ENCODE measurements around the gene MAML2. TPM values are rescaled to one million over a fixed set of nuclear protein-coding genes. Genes with fewer than 3 reads are reported as not detected.

MAML2 gene
- polyA plus RNA-seq, 3 donors, result 0.57 to 7.6 (median 1.2) TPM

GRCh38 chr11:96284917-96285316, 58.1 kb downstream of the MAML2 start:
- TF ChIP-seq CTCF (IDR thresholded peaks at IDR 0.05), result no peak
- intact Hi-C loops (cut with micrococcal nuclease), result no loop called here
- 100% methylated on average over 1 of the region's 3 CpGs for WGBS (ENCODE audit: insufficient coverage)
- Mint-ChIP-seq H3K27ac (no peak overlapping the region), H3K27me3 (ENCODE audit: low read depth in 3 of 3) (no peaks in the 10 kb centered on the region), H3K4me1 (peaks cover 20% of the 10 kb centered on the region), H3K9me3 (peaks cover 0 to 5% (median 4%) of the 10 kb centered on the region in 7 donors), H3K4me3 (no peak overlapping the region), H3K36me3 (peaks cover 12 to 14% of the 10 kb centered on the region in 2 donors)
- Histone ChIP-seq H3K9me3 (replicated peaks in 1 of 2; ENCODE audit: control insufficient read depth in 1 of 2, insufficient read depth in 1 of 2, low read length in 2 of 2) (no peaks in the 10 kb centered on the region), H2AFZ (ENCODE audit: insufficient read depth, low read depth, low read length, poor library complexity, severe bottlenecking) (no peak overlapping the region), H3K36me3 (replicated peaks in 1 of 2; ENCODE audit: control insufficient read depth in 1 of 2, insufficient read depth in 2 of 2, low read length in 2 of 2) (no peaks in the 10 kb centered on the region), H4K20me1 (ENCODE audit: insufficient read depth, low read length) (peaks cover 7% of the 10 kb centered on the region), H3K4me3 (replicated peaks in 1 of 3; ENCODE audit: low read depth in 2 of 3, low read length in 3 of 3) (no peak overlapping the region), H3K9ac (ENCODE audit: insufficient read depth, low read length, poor library complexity, severe bottlenecking) (no peak overlapping the region), H3K4me1 (ENCODE audit: control insufficient read depth in 1 of 2, insufficient read depth in 2 of 2, low read length in 2 of 2) (peaks cover 4 to 10% of the 10 kb centered on the region in 2 donors), H3K4me2 (replicated peaks; ENCODE audit: extremely low read depth, low read length, poor library complexity, severe bottlenecking) (no peak overlapping the region), H3K27ac (ENCODE audit: low read depth in 1 of 2, low read length in 2 of 2) (no peak overlapping the region), H3K27me3 (ENCODE audit: control insufficient read depth in 2 of 2, insufficient read depth in 2 of 2, low read length in 2 of 2) (no peaks in the 10 kb centered on the region), H3K79me2 (ENCODE audit: insufficient read depth, low read length) (no peaks in the 10 kb centered on the region)
- no peak for DNase-seq

GRCh38 chr11:96284401-96284800, 58.6 kb downstream of the MAML2 start:
- Mint-ChIP-seq H3K36me3 (peaks cover 12 to 14% of the 10 kb centered on the region in 2 donors), H3K9me3 (peaks cover 0 to 5% (median 4%) of the 10 kb centered on the region in 7 donors), H3K27ac (no peak overlapping the region), H3K4me1 (peaks cover 23% of the 10 kb centered on the region), H3K4me3 (no peak overlapping the region), H3K27me3 (ENCODE audit: low read depth in 3 of 3) (no peaks in the 10 kb centered on the region)
- Histone ChIP-seq H3K4me1 (ENCODE audit: control insufficient read depth in 1 of 2, insufficient read depth in 2 of 2, low read length in 2 of 2) (peaks cover 4 to 10% of the 10 kb centered on the region in 2 donors), H3K9me3 (replicated peaks in 1 of 2; ENCODE audit: control insufficient read depth in 1 of 2, insufficient read depth in 1 of 2, low read length in 2 of 2) (no peaks in the 10 kb centered on the region), H3K79me2 (ENCODE audit: insufficient read depth, low read length) (no peaks in the 10 kb centered on the region), H3K4me3 (replicated peaks in 1 of 3; ENCODE audit: low read depth in 2 of 3, low read length in 3 of 3) (no peak overlapping the region), H3K4me2 (replicated peaks; ENCODE audit: extremely low read depth, low read length, poor library complexity, severe bottlenecking) (no peak overlapping the region), H3K36me3 (replicated peaks in 1 of 2; ENCODE audit: control insufficient read depth in 1 of 2, insufficient read depth in 2 of 2, low read length in 2 of 2) (no peaks in the 10 kb centered on the region), H4K20me1 (ENCODE audit: insufficient read depth, low read length) (peaks cover 3% of the 10 kb centered on the region), H2AFZ (ENCODE audit: insufficient read depth, low read depth, low read length, poor library complexity, severe bottlenecking) (no peak overlapping the region), H3K9ac (ENCODE audit: insufficient read depth, low read length, poor library complexity, severe bottlenecking) (no peak overlapping the region), H3K27ac (ENCODE audit: low read depth in 1 of 2, low read length in 2 of 2) (no peak overlapping the region), H3K27me3 (ENCODE audit: control insufficient read depth in 2 of 2, insufficient read depth in 2 of 2, low read length in 2 of 2) (no peaks in the 10 kb centered on the region)
- intact Hi-C loops (cut with micrococcal nuclease), result no loop called here
- WGBS (ENCODE audit: insufficient coverage), result no CpG with 5 or more reads among the region's 1 CpG
- DNase-seq, result no peak
- TF ChIP-seq CTCF (IDR thresholded peaks at IDR 0.05), result no peak
